ENCODE data around the gene HELQ. TPM values are rescaled to one million over a fixed set of nuclear protein-coding genes. Genes with fewer than 3 reads are reported as not detected.

The HELQ gene
- total RNA-seq, 1 donor from 2014 or later = 1.1 TPM

DNA sequence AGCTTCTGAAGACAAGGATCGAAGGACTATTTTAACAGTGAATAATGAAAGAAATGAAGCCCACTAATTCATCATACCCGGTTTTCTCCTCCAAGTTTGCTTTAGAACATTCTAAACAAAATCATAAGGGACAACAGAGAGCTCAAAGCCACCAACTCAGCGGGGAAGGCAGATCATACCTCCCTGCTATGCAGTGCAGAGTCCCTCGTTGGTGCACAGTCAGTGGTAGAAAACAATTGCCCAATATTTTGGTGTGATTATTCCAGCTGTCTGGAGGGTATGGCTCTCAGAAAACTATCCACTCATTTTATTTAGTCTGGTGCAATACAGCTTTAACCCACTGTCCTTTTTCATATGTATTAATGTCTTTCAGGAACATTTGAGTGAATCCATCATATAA is 61.7 kb downstream of the HELQ start:
- intact Hi-C loops (cut with DNase I) = no loop called here
- Histone ChIP-seq H3K4me1 (no peaks in the 10 kb centered on the region), H3K9me3 (peaks cover 0 to 5% of the 10 kb centered on the region in 2 donors), H3K27me3 (no peaks in the 10 kb centered on the region), H3K36me3 (peaks cover 0 to 8% of the 10 kb centered on the region in 2 donors), H3K27ac (no peak overlapping the region), H3K4me3 (no peak overlapping the region)
- DNase-seq (ENCODE audit: low spot score in 2 of 2) = no peak
- TF ChIP-seq, protein P1, sequence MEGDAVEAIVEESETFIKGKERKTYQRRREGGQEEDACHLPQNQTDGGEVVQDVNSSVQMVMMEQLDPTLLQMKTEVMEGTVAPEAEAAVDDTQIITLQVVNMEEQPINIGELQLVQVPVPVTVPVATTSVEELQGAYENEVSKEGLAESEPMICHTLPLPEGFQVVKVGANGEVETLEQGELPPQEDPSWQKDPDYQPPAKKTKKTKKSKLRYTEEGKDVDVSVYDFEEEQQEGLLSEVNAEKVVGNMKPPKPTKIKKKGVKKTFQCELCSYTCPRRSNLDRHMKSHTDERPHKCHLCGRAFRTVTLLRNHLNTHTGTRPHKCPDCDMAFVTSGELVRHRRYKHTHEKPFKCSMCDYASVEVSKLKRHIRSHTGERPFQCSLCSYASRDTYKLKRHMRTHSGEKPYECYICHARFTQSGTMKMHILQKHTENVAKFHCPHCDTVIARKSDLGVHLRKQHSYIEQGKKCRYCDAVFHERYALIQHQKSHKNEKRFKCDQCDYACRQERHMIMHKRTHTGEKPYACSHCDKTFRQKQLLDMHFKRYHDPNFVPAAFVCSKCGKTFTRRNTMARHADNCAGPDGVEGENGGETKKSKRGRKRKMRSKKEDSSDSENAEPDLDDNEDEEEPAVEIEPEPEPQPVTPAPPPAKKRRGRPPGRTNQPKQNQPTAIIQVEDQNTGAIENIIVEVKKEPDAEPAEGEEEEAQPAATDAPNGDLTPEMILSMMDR (IDR thresholded peaks at IDR 0.05) = no peak

DNA sequence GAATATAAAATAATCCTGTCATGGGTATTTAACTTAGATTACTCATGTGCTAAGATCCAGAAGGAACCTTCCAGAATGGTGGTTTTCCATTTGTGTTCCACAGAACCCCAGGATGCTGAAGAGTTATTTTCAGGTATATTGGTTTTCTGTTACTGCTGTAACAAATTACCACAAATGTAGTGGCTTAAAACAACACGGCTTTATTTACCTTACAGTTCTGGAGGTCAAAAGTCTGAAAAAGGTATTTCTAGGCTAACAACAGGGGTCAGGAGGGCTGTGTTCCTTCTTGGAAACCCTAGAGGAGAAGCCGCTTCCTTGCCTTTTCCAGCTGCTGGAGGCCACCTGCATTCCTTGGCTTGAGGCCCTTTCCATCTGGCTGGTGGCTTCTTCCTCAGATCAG is 63.1 kb downstream of the HELQ start:
- H3K4me1 ChIP-seq = no peaks in the 10 kb centered on the region
- no peak overlapping the region for H3K27ac ChIP-seq
- no peaks in the 10 kb centered on the region for H3K36me3 ChIP-seq
- H3K9me3 ChIP-seq = no peaks in the 10 kb centered on the region
- no peaks in the 10 kb centered on the region for H3K27me3 ChIP-seq
- no peak overlapping the region for H3K4me3 ChIP-seq
- intact Hi-C loops (cut with DNase I) = no loop called here
- no peak for DNase-seq (ENCODE audit: low spot score in 2 of 2)
- TF ChIP-seq, protein P1 (IDR thresholded peaks at IDR 0.05) = no peak

DNA sequence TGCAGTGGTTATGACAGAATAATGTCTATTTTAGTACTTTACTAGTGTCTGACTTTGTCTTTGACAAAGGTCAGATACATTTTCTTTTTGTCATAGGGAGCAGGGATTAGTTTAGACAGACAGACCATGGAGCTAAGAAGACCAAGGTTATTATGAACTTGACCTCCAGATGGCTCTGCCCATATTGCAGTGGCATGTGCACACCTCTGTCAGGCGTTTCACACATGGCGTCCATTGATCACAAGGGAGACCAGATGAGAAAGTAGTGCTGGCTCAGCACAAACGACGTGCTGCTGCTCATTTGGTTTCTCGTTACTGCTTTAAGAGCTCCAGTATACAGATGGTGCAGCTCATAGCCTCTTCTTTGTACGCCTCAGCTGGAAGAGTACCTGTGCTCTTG is 64.7 kb downstream of the HELQ start:
- DNase-seq (ENCODE audit: low spot score in 2 of 2) = no peak
- Histone ChIP-seq H3K36me3 (no peaks in the 10 kb centered on the region), H3K27ac (no peak overlapping the region), H3K27me3 (no peaks in the 10 kb centered on the region), H3K9me3 (no peaks in the 10 kb centered on the region), H3K4me3 (no peak overlapping the region), H3K4me1 (no peaks in the 10 kb centered on the region)
- intact Hi-C loops (cut with DNase I) = no loop called here
- TF ChIP-seq, protein P1 (IDR thresholded peaks at IDR 0.05) = no peak

DNA sequence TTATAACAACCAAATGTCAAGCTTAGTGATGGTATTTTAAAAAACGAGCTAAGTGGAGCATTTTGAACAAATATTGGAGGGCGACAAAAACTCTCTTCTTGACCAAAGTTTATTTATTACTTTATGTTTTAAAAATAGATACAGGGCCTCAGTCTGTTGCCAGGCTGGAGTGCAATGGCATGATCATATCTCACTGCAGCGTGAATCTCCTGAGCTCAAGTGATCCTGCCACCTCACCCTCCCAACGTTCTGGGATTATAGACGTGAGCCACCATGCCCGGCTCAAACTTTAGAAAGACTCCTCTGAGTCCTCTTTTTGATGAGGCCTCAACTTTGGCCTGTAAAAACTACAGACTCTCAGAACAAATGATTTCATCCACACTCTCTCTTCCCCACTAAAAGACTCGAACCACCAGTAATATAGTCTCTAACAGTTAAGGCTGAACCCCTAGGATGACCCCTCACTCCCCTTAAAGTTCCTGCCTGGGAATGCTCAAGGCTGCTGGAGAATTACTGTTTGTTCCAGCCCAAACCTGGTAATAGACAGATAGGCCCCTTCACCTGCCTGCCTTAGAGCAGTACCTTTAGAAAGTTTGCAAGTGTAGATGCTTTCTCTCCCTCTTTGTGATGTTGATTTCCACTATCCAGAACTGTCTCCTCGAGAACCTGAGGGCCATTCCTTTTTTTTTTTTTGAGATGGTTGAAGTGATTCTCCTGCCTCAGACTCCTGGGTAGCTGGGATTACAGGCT is 65.7 kb downstream of the HELQ start:
- H3K27ac ChIP-seq = no peak overlapping the region
- H3K27me3 ChIP-seq = no peaks in the 10 kb centered on the region
- no peak overlapping the region for H3K4me3 ChIP-seq
- H3K9me3 ChIP-seq = no peaks in the 10 kb centered on the region
- H3K36me3 ChIP-seq = no peaks in the 10 kb centered on the region
- TF ChIP-seq, protein P1 (IDR thresholded peaks at IDR 0.05) = no peak
- no peaks in the 10 kb centered on the region for H3K4me1 ChIP-seq
- intact Hi-C loops (cut with DNase I) = no loop called here
- no peak for DNase-seq (ENCODE audit: low spot score in 2 of 2)

DNA sequence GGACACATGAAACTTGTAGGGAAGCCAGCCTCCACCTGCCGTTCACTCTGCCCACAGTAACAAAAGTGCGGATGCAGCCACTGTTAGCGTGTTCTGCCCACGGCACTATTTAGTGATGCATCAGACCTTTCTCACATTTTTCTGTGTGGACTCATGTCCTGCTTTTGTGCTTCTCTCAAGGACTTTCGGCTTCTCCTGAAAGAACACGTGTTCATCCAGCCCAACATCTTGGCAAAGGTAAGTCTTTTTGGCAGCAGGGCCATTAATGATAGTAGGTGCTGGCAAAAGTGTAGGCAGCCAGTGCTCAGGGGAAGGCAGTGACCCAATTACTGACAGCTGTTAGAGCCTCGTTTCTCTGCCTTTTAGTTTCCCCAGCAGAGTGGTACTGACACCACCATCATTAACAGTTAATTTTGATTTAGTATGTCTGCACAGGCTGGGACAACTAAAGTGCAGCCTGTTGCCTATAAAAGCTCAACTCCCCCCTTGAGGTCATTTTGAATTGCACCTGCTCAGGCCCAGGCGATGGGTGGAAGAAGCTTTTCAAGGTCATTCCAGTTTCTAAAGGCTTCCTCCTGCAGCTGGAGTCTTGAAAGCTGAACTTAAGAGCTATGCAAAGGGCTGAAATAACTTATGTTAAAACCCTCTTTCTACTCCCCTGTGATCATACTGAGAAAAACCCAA is 66.4 kb downstream of the HELQ start:
- intact Hi-C loops (cut with DNase I) = no loop called here
- TF ChIP-seq, protein P1 (IDR thresholded peaks at IDR 0.05) = no peak
- H3K36me3 ChIP-seq = no peaks in the 10 kb centered on the region
- H3K27me3 ChIP-seq = no peaks in the 10 kb centered on the region
- H3K4me1 ChIP-seq = no peaks in the 10 kb centered on the region
- H3K4me3 ChIP-seq = no peak overlapping the region
- no peak for DNase-seq (ENCODE audit: low spot score in 2 of 2)
- no peaks in the 10 kb centered on the region for H3K9me3 ChIP-seq
- H3K27ac ChIP-seq = no peak overlapping the region
